Epithelial cell of proximal tubule (primary cell): ENCODE measurements around the gene WT1. TPM values are rescaled to one million over a fixed set of nuclear protein-coding genes. Genes with fewer than 3 reads are reported as not detected.

Experiments used
- DNase-seq: peaks from one replicate; pipeline ENCODE4 v3.0.0-alpha.2; 2011; ENCODE audit warnings: low read depth
- H3K4me3 ChIP-seq: 2 replicates; pipeline ENCODE4 v1.5.1; 2011; ENCODE audit warnings: low read depth, mild to moderate bottlenecking, low read length
- CTCF ChIP-seq: conservative IDR thresholded peaks from 2 replicates; pipeline ENCODE4 v1.5.1; 2012; ENCODE audit warnings: low read depth, mild to moderate bottlenecking, low read length
- total RNA-seq: library from RNA; depleted of rRNA; stranded (reverse); fragments of >200 nt; gene quantifications from 2 replicates; pipeline ENCODE4 v1.2.3, GENCODE V29; 2015

The WT1 gene
- total RNA-seq, 1 donor from 2014 or later: 10.6 TPM

GRCh38 chr11:32426192-32426591 is 9.1 kb downstream of the WT1 start:
- no peak for TF ChIP-seq CTCF
- no peak for DNase-seq
- H3K4me3 ChIP-seq: no peak overlapping the region

- no peak for DNase-seq
- TF ChIP-seq CTCF: no peak
- no peak overlapping the region for H3K4me3 ChIP-seq
Observed at GRCh38 chr11:32425761-32426160, 9.6 kb downstream of the WT1 start.

GRCh38 chr11:32422545-32422944 is 12.8 kb downstream of the WT1 start:
- H3K4me3 ChIP-seq: no peak overlapping the region
- no peak for TF ChIP-seq CTCF
- no peak for DNase-seq

GRCh38 chr11:32421992-32422391 is 13.3 kb downstream of the WT1 start:
- no peak for TF ChIP-seq CTCF
- H3K4me3 ChIP-seq: no peak overlapping the region
- DNase-seq: no peak

- no peak for TF ChIP-seq CTCF
- no peak for DNase-seq
Observed at GRCh38 chr11:32420937-32421901, 14.1 kb downstream of the WT1 start.

GRCh38 chr11:32420139-32420538 is 15.2 kb downstream of the WT1 start:
- no peak for DNase-seq
- no peak for TF ChIP-seq CTCF
- no peak overlapping the region for H3K4me3 ChIP-seq

More at GRCh38 chr11:32420937-32421901, 14.1 kb downstream of the WT1 start:
- H3K4me3 ChIP-seq: no peak overlapping the region

- H3K4me3 ChIP-seq: no peak overlapping the region
- DNase-seq: no peak
- TF ChIP-seq CTCF: no peak
Observed at GRCh38 chr11:32418836-32419235, 16.5 kb downstream of the WT1 start.
